GM12878 (cell line): ENCODE data around the gene SYDE2. TPM values are rescaled to one million over a fixed set of nuclear protein-coding genes. Genes with fewer than 3 reads are reported as not detected.

Experiments
- ATAC-seq: fragments of 200-7000 bp; cut with Tn5 transposase; 3 replicates; pipeline ENCODE4 v1.9.1; 2020; ENCODE audit warnings: mild to moderate bottlenecking, moderate library complexity
- BruUV-seq: library from RNA; stranded (reverse); fragments of 400-500 nt; replicated peaks from 2 replicates; lab custom pipeline; 2021; lab: Mats Ljungman, UMichigan
- CTCF ChIA-PET: fragments of 300-600 bp; sonication (Branson Sonifier 250); formaldehyde crosslinking; extraction: SDS; loops from one replicate; lab custom pipeline; 2021; ENCODE audit warnings: inconsistent platforms; lab: Yijun Ruan, JAX
- POLR2A ChIA-PET: fragments of 350-600 bp; formaldehyde crosslinking; extraction: SDS; loops from one replicate; lab custom pipeline; 2021; ENCODE audit warnings: inconsistent platforms; lab: Charles Lee
- RAD21 ChIA-PET: fragments of 300-600 bp; sonication (Branson Sonifier 250); formaldehyde crosslinking; loops from one replicate; lab custom pipeline; 2023; ENCODE audit warnings: antibody characterized with exemption; ENCODE audit not compliant: unreplicated experiment; lab: Charles Lee
- SMC1A ChIA-PET: fragments of 300-600 bp; sonication (Branson Sonifier 250); formaldehyde crosslinking; loops from one replicate; lab custom pipeline; 2023; ENCODE audit not compliant: unreplicated experiment, uncharacterized antibody; lab: Charles Lee
- DNase-seq: peaks from one replicate; pipeline ENCODE4 v3.0.0-alpha.2; 2011; ENCODE audit warnings: low read depth, low spot score
- FAIRE-seq: peaks from 3 replicates; lab custom pipeline; 2011; peaks lifted over from hg19 to GRCh38; lab: Jason Lieb, UNC
- H2AFZ ChIP-seq: 2 replicates; pipeline ENCODE4 v1.6.0; 2011; ENCODE audit warnings: low read depth, low read length, control low read depth; ENCODE audit not compliant: control insufficient read depth
- H3K27ac ChIP-seq: 2 replicates; pipeline ENCODE4 v1.5.1; 2011; ENCODE audit warnings: control low read depth; ENCODE audit not compliant: control insufficient read depth, insufficient read depth
- H3K27me3 ChIP-seq, 2 experiments: replicated peaks in 1 of 2; 2 replicates each; pipeline versions ENCODE4 v1.6.0 to v1.6.1; 2011; ENCODE audit warnings: low read length in 1 of 2; ENCODE audit not compliant: control insufficient read depth in 2 of 2, insufficient read depth in 2 of 2
- H3K36me3 ChIP-seq, 2 experiments: 2 replicates each; pipeline ENCODE4 v1.5.1; 2011; ENCODE audit warnings: low read length in 1 of 2; ENCODE audit not compliant: control insufficient read depth in 2 of 2, insufficient read depth in 2 of 2
- H3K4me1 ChIP-seq: 2 replicates; pipeline ENCODE4 v1.6.1; 2011; ENCODE audit warnings: mild to moderate bottlenecking, low read length, moderate library complexity, mixed read lengths; ENCODE audit not compliant: control insufficient read depth, insufficient read depth
- H3K4me2 ChIP-seq: 2 replicates; pipeline ENCODE4 v1.6.0; 2011; ENCODE audit warnings: control low read depth; ENCODE audit not compliant: control insufficient read depth, insufficient read depth
- H3K4me3 ChIP-seq: fragments of 200-600 bp; sonication (generic); 2 replicates; pipeline ENCODE4 v1.5.1; 2016
- H3K79me2 ChIP-seq: 2 replicates; pipeline ENCODE4 v1.6.0; 2011; ENCODE audit warnings: low read length; ENCODE audit not compliant: control insufficient read depth, insufficient read depth
- H3K9ac ChIP-seq: 2 replicates; pipeline ENCODE4 v1.8.0; 2011; ENCODE audit warnings: low read length, control low read depth, mixed read lengths; ENCODE audit not compliant: control insufficient read depth, insufficient read depth
- H3K9me3 ChIP-seq: replicated peaks from 3 replicates; pipeline ENCODE4 v1.5.1; 2011; ENCODE audit warnings: mild to moderate bottlenecking, low read length; ENCODE audit not compliant: control insufficient read depth, insufficient read depth
- H4K20me1 ChIP-seq: 2 replicates; pipeline ENCODE4 v1.6.0; 2011; ENCODE audit not compliant: control insufficient read depth, insufficient read depth
- CREB1 ChIP-seq: IDR thresholded peaks from 2 replicates; pipeline ENCODE4 v1.6.1; 2012; ENCODE audit warnings: low read depth, mild to moderate bottlenecking, inconsistent platforms
- GABPA ChIP-seq: IDR thresholded peaks from 2 replicates; pipeline ENCODE4 v1.6.1; 2014; ENCODE audit warnings: antibody characterized with exemption, low read depth, mild to moderate bottlenecking, inconsistent platforms
- HDAC2 ChIP-seq: fragments of 200-600 bp; sonication (generic); IDR thresholded peaks from 2 replicates; pipeline ENCODE4 v1.6.1; 2017
- MTA2 ChIP-seq: fragments of 450-650 bp; IDR thresholded peaks from 2 replicates; pipeline ENCODE4 v1.6.1; 2016; ENCODE audit warnings: low read depth, mild to moderate bottlenecking, moderate library complexity
- RUNX3 ChIP-seq: IDR thresholded peaks from 2 replicates; pipeline ENCODE4 v1.6.1; 2012; ENCODE audit warnings: low read length, inconsistent platforms
- SMAD1 ChIP-seq: fragments of 450-650 bp; IDR thresholded peaks from 2 replicates; pipeline ENCODE4 v1.6.1; 2018; ENCODE audit warnings: mild to moderate bottlenecking, low read depth; ENCODE audit not compliant: partially characterized antibody
- SPI1 ChIP-seq: IDR thresholded peaks from 2 replicates; pipeline ENCODE4 v1.6.1; 2011; ENCODE audit warnings: low read depth, mild to moderate bottlenecking, low read length, moderate library complexity, borderline replicate concordance; ENCODE audit not compliant: insufficient read depth
- WGBS: methylation state at CpG from one replicate; pipeline ENCODE4 v1.1.6; 2016; ENCODE audit warnings: low lambda C conversion rate; ENCODE audit not compliant: insufficient replicate concordance, insufficient coverage; ENCODE audit errors: missing lambda C conversion rate; 5-methylcytosine and 5-hydroxymethylcytosine counted together
- in situ Hi-C: fragments of 300-500 bp; cut with MboI; formaldehyde crosslinking; loops from 9 replicates; pipeline ENCODE4 v1.14.3; 2018; ENCODE audit warnings: mixed read lengths
- intact Hi-C: fragments of 100-400 bp; cut with micrococcal nuclease; formaldehyde crosslinking; loops from one replicate; pipeline ENCODE4 v1.14.2; 2022; ENCODE audit not compliant: unreplicated experiment
- polyA plus RNA-seq, 11 experiments: library from polyadenylated mRNA; depleted of rRNA in 4 of 11; unstranded in 6 of 11; stranded (reverse) in 5 of 11; fragments of >200 nt; fragmentation: Nextera tagmentation in 4 of 11; fragmentation: Illumina TruSeq in 1 of 11; extraction: Ambion mirVana in 4 of 11; extraction: Trizol in 1 of 11; gene quantifications; 1 replicate in 1 of 11; 2 replicates in 10 of 11; pipeline versions ENCODE4 v1.2.1 to v1.2.3, GENCODE V29; 2011 to 2016; ENCODE audit warnings: inconsistent platforms in 2 of 11, missing spikeins in 2 of 11, low read depth in 1 of 11
- total RNA-seq, 4 experiments: library from RNA; depleted of rRNA in 3 of 4; stranded (reverse); fragments of >200 nt in 3 of 4; fragmentation: Illumina TruSeq in 1 of 4; extraction: Trizol in 1 of 4; gene quantifications; 2 replicates each; pipeline versions ENCODE4 v1.2.1 to v1.2.3, GENCODE V29; 2013 to 2021
- TF ChIP-seq, protein P1 (sequence below): IDR thresholded peaks from 2 replicates; pipeline ENCODE4 v1.6.1; 2012; ENCODE audit warnings: improper control_type of control experiment, low read depth, low read length; ENCODE audit not compliant: insufficient replicate concordance

Gene SYDE2
- total and polyA plus RNA-seq, 10 of the 15 experiments (the other 5 are each of a cell fraction or from before 2014, with no cell fraction given): 0.37 to 4.1 (median 1.8) TPM; not detected in 1

DNA sequence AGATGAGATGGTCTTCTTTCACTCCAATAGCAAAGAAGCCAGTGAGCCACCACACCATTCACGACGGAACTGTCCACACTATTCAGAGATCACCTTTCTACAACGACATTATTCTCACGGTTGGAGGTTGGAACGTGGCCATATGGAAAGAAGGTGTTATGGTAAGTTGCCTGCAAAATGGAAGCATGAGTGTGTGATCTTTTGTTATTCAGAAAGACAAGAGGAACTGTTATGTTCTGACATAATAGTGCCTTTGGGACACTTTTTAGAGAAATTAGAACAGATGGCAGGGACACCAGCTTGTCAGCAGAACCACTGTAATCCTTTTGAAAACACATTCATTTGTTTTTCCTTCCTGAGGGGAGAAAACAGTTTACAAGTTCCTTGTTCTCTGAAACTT is 76.7 kb downstream of the SYDE2 start:
- FAIRE-seq (no peak), DNase-seq (no peak), ATAC-seq (no peak)
- no peak overlapping the region for H3K27ac ChIP-seq
- intact Hi-C loops (no loop called here), in situ Hi-C loops (no loop called here)
- no peak overlapping the region for H3K9ac ChIP-seq
- H3K9me3 ChIP-seq: no peaks in the 10 kb centered on the region
- 36% methylated on average over 5 of the region's 5 CpGs for WGBS
- ChIA-PET POLR2A (no interaction called here), SMC1A (no interaction called here), CTCF (no interaction called here), RAD21 (no interaction called here)
- H3K4me2 ChIP-seq: no peak overlapping the region
- no peaks in the 10 kb centered on the region for H4K20me1 ChIP-seq
- no peak for TF ChIP-seq SMAD1
- TF ChIP-seq, protein P1, sequence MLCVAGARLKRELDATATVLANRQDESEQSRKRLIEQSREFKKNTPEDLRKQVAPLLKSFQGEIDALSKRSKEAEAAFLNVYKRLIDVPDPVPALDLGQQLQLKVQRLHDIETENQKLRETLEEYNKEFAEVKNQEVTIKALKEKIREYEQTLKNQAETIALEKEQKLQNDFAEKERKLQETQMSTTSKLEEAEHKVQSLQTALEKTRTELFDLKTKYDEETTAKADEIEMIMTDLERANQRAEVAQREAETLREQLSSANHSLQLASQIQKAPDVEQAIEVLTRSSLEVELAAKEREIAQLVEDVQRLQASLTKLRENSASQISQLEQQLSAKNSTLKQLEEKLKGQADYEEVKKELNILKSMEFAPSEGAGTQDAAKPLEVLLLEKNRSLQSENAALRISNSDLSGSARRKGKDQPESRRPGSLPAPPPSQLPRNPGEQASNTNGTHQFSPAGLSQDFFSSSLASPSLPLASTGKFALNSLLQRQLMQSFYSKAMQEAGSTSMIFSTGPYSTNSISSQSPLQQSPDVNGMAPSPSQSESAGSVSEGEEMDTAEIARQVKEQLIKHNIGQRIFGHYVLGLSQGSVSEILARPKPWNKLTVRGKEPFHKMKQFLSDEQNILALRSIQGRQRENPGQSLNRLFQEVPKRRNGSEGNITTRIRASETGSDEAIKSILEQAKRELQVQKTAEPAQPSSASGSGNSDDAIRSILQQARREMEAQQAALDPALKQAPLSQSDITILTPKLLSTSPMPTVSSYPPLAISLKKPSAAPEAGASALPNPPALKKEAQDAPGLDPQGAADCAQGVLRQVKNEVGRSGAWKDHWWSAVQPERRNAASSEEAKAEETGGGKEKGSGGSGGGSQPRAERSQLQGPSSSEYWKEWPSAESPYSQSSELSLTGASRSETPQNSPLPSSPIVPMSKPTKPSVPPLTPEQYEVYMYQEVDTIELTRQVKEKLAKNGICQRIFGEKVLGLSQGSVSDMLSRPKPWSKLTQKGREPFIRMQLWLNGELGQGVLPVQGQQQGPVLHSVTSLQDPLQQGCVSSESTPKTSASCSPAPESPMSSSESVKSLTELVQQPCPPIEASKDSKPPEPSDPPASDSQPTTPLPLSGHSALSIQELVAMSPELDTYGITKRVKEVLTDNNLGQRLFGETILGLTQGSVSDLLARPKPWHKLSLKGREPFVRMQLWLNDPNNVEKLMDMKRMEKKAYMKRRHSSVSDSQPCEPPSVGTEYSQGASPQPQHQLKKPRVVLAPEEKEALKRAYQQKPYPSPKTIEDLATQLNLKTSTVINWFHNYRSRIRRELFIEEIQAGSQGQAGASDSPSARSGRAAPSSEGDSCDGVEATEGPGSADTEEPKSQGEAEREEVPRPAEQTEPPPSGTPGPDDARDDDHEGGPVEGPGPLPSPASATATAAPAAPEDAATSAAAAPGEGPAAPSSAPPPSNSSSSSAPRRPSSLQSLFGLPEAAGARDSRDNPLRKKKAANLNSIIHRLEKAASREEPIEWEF: no peak
- no peak for TF ChIP-seq GABPA
- no peak for TF ChIP-seq RUNX3
- TF ChIP-seq CREB1: no peak
- no peak for TF ChIP-seq SPI1
- no peak for TF ChIP-seq MTA2
- TF ChIP-seq HDAC2: no peak
- no peaks in the 10 kb centered on the region for H3K27me3 ChIP-seq
- no peak overlapping the region for H3K4me3 ChIP-seq
- no peaks in the 10 kb centered on the region for H3K36me3 ChIP-seq
- H2AFZ ChIP-seq: no peak overlapping the region
- H3K4me1 ChIP-seq: no peaks in the 10 kb centered on the region
- no TSS peak for BruUV-seq
- no peaks in the 10 kb centered on the region for H3K79me2 ChIP-seq
